Hypothalamus (tissue), 51 donors: Measurements from ENCODE around the gene FAAP20.

Source experiments
- DNase-seq, 51 donors: peaks; one replicate each; lab custom pipeline; 2025; lab: John Stamatoyannopoulos, UW

Gene FAAP20

GRCh38 chr1:2141025-2141424 is 53.5 kb downstream of the FAAP20 start:
- DNase-seq, result no peak
